ENCODE measurements around the gene CD200.

The CD200 gene

GRCh38 chr3:112382543-112383160 is 49.7 kb downstream of the CD200 start:
- H3K9ac ChIP-seq (ENCODE audit: low read depth in 1 of 2, low read length in 2 of 2) = no peak overlapping the region
- H3K4me3 ChIP-seq (ENCODE audit: low read depth in 1 of 2, low read length in 2 of 2) = no peak overlapping the region
- no peak overlapping the region for H3K27ac ChIP-seq (ENCODE audit: low read depth, low read length)
- no peaks in the 10 kb centered on the region for H3K9me3 ChIP-seq (ENCODE audit: control insufficient read depth in 1 of 2, low read length in 2 of 2)
- H3K4me1 ChIP-seq (ENCODE audit: control insufficient read depth in 1 of 2, insufficient read depth in 2 of 2, low read length in 2 of 2) = peaks cover 0 to 5% of the 10 kb centered on the region in 2 donors
- H3K27me3 ChIP-seq (ENCODE audit: control insufficient read depth in 1 of 2, insufficient read depth in 2 of 2, low read length in 2 of 2) = no peaks in the 10 kb centered on the region
- H3K36me3 ChIP-seq (ENCODE audit: control insufficient read depth in 1 of 2, insufficient read depth in 2 of 2, low read length in 2 of 2) = no peaks in the 10 kb centered on the region

GRCh38 chr3:112384769-112385168 is 51.8 kb downstream of the CD200 start:
- Histone ChIP-seq H3K9me3 (ENCODE audit: control insufficient read depth in 1 of 2, low read length in 2 of 2) (no peaks in the 10 kb centered on the region), H3K4me1 (ENCODE audit: control insufficient read depth in 1 of 2, insufficient read depth in 2 of 2, low read length in 2 of 2) (no peaks in the 10 kb centered on the region), H3K36me3 (ENCODE audit: control insufficient read depth in 1 of 2, insufficient read depth in 2 of 2, low read length in 2 of 2) (no peaks in the 10 kb centered on the region), H3K27me3 (ENCODE audit: control insufficient read depth in 1 of 2, insufficient read depth in 2 of 2, low read length in 2 of 2) (no peaks in the 10 kb centered on the region), H3K9ac (ENCODE audit: low read depth in 1 of 2, low read length in 2 of 2) (no peak overlapping the region), H3K27ac (ENCODE audit: low read depth, low read length) (no peak overlapping the region), H3K4me3 (ENCODE audit: low read depth in 1 of 2, low read length in 2 of 2) (no peak overlapping the region)

DNA sequence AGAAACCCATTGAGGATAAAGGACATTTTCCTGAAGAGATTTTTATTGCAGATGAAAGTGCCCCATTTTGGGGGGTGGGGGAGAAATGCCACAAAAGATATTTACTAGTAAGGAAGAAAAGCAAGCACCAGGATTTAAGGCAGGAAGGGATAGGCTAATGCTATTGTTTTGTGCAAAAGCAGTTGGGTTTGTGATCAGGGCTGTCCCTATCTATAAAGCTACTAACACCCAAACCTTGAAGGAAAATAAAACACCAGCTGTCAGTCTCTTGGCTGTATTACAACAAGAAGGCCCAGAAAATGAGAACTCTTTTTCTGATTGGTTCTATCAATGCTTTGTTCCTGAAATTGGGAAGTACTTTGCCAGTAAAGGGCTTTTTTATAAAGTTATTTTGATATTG is 56.0 kb downstream of the CD200 start:
- Histone ChIP-seq H3K36me3 (ENCODE audit: control insufficient read depth in 1 of 2, insufficient read depth in 2 of 2, low read length in 2 of 2) (no peaks in the 10 kb centered on the region), H3K27ac (ENCODE audit: low read depth, low read length) (no peak overlapping the region), H3K9me3 (ENCODE audit: control insufficient read depth in 1 of 2, low read length in 2 of 2) (no peaks in the 10 kb centered on the region), H3K4me3 (ENCODE audit: low read depth in 1 of 2, low read length in 2 of 2) (no peak overlapping the region), H3K9ac (ENCODE audit: low read depth in 1 of 2, low read length in 2 of 2) (no peak overlapping the region), H3K4me1 (ENCODE audit: control insufficient read depth in 1 of 2, insufficient read depth in 2 of 2, low read length in 2 of 2) (peaks cover under 1 to 6% of the 10 kb centered on the region in 2 donors), H3K27me3 (ENCODE audit: control insufficient read depth in 1 of 2, insufficient read depth in 2 of 2, low read length in 2 of 2) (no peaks in the 10 kb centered on the region)

- Histone ChIP-seq H3K9ac (ENCODE audit: low read depth in 1 of 2, low read length in 2 of 2) (no peak overlapping the region), H3K27ac (ENCODE audit: low read depth, low read length) (no peak overlapping the region), H3K4me3 (ENCODE audit: low read depth in 1 of 2, low read length in 2 of 2) (no peak overlapping the region), H3K4me1 (ENCODE audit: control insufficient read depth in 1 of 2, insufficient read depth in 2 of 2, low read length in 2 of 2) (peaks cover 5 to 6% of the 10 kb centered on the region in 2 donors), H3K36me3 (ENCODE audit: control insufficient read depth in 1 of 2, insufficient read depth in 2 of 2, low read length in 2 of 2) (no peaks in the 10 kb centered on the region), H3K9me3 (ENCODE audit: control insufficient read depth in 1 of 2, low read length in 2 of 2) (no peaks in the 10 kb centered on the region), H3K27me3 (ENCODE audit: control insufficient read depth in 1 of 2, insufficient read depth in 2 of 2, low read length in 2 of 2) (no peaks in the 10 kb centered on the region)
These were observed 57.0 kb downstream of the CD200 start for GRCh38 chr3:112389961-112390360.

DNA sequence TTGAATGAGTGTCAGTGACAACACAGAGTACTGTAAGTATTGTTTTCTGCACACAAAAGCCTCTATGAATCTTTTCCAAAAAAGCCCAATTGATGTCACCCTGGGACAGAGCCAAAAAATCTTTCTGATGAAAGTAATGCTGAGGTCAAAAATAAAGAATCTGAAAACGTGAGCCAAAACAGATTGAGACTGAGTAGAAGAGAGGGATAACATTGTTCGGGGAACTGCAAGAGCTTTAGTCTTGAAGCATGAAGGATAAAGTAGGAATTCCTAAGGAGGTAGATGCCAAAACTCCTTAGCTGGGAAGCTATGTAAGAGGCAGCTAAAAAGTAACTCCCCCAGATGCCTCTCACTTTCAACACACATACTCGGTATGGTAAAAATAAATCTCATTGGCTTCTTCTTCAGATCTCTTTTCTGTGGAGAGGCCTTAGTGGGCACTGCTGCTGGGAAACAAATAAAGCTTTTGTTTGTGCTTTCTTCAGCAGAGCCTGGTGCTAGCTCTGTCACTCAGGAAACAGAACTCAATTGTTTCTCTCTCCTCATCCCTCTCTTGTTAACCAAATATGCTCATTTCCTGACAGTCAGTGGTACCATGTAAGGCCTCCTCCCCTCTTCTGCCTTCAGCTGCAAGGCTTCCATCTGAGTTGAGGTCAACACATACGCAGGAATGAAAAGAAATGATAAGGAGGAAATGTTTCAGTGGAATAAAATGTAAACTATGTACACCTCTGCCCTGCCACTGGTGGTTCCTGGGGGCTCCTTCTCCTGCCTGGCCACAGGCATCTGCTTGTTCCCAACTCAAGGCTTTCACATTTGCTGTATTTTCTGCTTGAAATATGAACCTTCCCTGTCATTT is 58.1 kb downstream of the CD200 start:
- no peaks in the 10 kb centered on the region for H3K9me3 ChIP-seq (ENCODE audit: control insufficient read depth in 1 of 2, low read length in 2 of 2)
- no peaks in the 10 kb centered on the region for H3K36me3 ChIP-seq (ENCODE audit: control insufficient read depth in 1 of 2, insufficient read depth in 2 of 2, low read length in 2 of 2)
- H3K27ac ChIP-seq (ENCODE audit: low read depth, low read length) = peak overlapping the region; percentile 46
- H3K27me3 ChIP-seq (ENCODE audit: control insufficient read depth in 1 of 2, insufficient read depth in 2 of 2, low read length in 2 of 2) = no peaks in the 10 kb centered on the region
- peaks cover 5 to 6% of the 10 kb centered on the region in 2 donors for H3K4me1 ChIP-seq (ENCODE audit: control insufficient read depth in 1 of 2, insufficient read depth in 2 of 2, low read length in 2 of 2)
- H3K9ac ChIP-seq (ENCODE audit: low read depth in 1 of 2, low read length in 2 of 2) = no peak overlapping the region
- H3K4me3 ChIP-seq (ENCODE audit: low read depth in 1 of 2, low read length in 2 of 2) = no peak overlapping the region

DNA sequence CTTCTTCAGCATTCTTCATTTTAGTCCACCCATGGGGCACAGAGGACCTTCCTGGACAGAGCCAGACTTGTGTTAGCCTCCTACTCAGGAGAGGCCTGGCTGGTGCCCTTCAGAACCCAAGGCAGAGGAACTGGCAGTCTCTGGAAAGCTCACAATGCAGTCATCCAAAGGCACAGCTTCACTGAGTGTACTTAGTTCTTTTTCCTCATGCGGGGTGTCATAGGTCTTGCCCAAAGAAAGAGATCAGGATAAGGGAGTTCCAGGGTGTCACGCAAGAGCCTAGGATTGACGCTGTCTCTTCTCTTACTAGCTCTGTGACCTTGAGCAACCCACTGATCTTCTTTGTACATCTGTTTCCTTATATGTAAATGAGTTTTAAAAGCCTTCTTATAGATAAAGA is 58.7 kb downstream of the CD200 start:
- Histone ChIP-seq H3K4me3 (ENCODE audit: low read depth in 1 of 2, low read length in 2 of 2) (no peak overlapping the region), H3K27ac (ENCODE audit: low read depth, low read length) (peak overlapping the region; percentile 46)

DNA sequence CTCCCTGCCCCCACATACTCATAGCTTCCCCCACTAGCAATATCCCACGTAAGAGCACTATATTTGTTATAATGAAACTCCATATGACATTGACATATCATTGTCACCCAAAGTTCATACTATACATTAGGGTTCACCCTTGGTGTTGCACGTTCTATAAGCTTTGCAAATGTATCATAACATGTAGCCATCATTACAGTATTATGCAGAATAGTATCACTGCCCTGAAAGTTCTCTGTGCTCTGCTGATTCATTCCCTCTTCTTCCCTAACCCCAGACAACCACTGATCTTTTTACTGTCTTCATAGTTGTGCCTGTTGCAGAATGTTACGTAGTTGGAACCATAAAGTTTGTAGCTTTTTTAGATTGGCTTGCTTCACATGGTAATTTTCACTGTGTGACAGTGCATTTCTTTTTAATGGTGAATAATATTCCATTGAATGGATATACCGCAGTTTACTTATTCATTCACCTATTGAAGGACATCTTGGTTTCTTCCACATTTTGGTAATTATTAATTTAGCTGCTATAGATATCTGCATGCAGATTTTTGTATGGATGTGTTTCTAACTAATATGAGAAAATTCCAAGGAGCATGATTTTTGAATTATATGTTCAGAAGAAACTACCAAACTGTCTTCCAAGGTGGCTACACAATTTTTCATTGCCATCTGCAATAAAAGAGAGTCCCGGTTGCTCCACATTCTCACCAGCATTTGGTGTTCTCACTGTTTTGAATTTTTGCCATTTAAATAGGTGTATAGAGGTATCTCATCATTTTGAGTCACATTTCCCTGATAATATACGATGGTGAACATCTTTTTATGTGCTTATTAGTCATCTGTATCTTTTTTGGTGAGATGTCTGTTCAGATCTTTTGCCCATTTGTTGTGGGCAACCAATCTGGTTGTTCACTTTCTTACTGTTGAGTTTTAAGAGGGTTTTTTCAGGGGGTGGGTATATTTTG is 59.7 kb downstream of the CD200 start:
- Histone ChIP-seq H3K4me1 (ENCODE audit: control insufficient read depth in 1 of 2, insufficient read depth in 2 of 2, low read length in 2 of 2) (peaks cover 5 to 6% of the 10 kb centered on the region in 2 donors), H3K27ac (ENCODE audit: low read depth, low read length) (no peak overlapping the region), H3K9ac (ENCODE audit: low read depth in 1 of 2, low read length in 2 of 2) (no peak overlapping the region)

More for the DNA sequence above, 58.7 kb downstream of the CD200 start:
- Histone ChIP-seq H3K4me1 (ENCODE audit: control insufficient read depth in 1 of 2, insufficient read depth in 2 of 2, low read length in 2 of 2) (peaks cover 5 to 6% of the 10 kb centered on the region in 2 donors), H3K9ac (ENCODE audit: low read depth in 1 of 2, low read length in 2 of 2) (no peak overlapping the region), H3K27me3 (ENCODE audit: control insufficient read depth in 1 of 2, insufficient read depth in 2 of 2, low read length in 2 of 2) (no peaks in the 10 kb centered on the region), H3K9me3 (ENCODE audit: control insufficient read depth in 1 of 2, low read length in 2 of 2) (no peaks in the 10 kb centered on the region), H3K36me3 (ENCODE audit: control insufficient read depth in 1 of 2, insufficient read depth in 2 of 2, low read length in 2 of 2) (no peaks in the 10 kb centered on the region)

DNA sequence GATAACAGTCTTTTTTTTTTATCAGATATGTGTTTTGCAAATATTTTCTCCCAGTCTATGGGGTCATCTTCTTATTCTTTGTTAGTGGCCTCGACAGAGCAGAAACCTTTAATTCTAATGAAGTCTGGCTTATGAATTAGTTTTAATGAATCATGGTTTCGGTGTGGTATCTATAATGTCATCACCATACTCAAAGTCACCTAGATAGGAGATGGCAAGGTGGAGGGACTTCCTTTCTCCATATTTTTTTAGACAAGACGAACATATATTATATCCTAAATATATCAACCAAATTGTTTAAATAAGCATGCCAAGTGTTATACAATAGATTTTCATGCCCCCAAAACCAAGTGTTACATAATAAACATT is 60.4 kb downstream of the CD200 start:
- no peak overlapping the region for H3K27ac ChIP-seq (ENCODE audit: low read depth, low read length)
- no peak overlapping the region for H3K4me3 ChIP-seq (ENCODE audit: low read depth in 1 of 2, low read length in 2 of 2)
- peaks cover 5 to 6% of the 10 kb centered on the region in 2 donors for H3K4me1 ChIP-seq (ENCODE audit: control insufficient read depth in 1 of 2, insufficient read depth in 2 of 2, low read length in 2 of 2)
- no peaks in the 10 kb centered on the region for H3K27me3 ChIP-seq (ENCODE audit: control insufficient read depth in 1 of 2, insufficient read depth in 2 of 2, low read length in 2 of 2)
- no peaks in the 10 kb centered on the region for H3K36me3 ChIP-seq (ENCODE audit: control insufficient read depth in 1 of 2, insufficient read depth in 2 of 2, low read length in 2 of 2)
- no peaks in the 10 kb centered on the region for H3K9me3 ChIP-seq (ENCODE audit: control insufficient read depth in 1 of 2, low read length in 2 of 2)
- H3K9ac ChIP-seq (ENCODE audit: low read depth in 1 of 2, low read length in 2 of 2) = no peak overlapping the region

More for the DNA sequence above, 59.7 kb downstream of the CD200 start:
- Histone ChIP-seq H3K27me3 (ENCODE audit: control insufficient read depth in 1 of 2, insufficient read depth in 2 of 2, low read length in 2 of 2) (no peaks in the 10 kb centered on the region), H3K9me3 (ENCODE audit: control insufficient read depth in 1 of 2, low read length in 2 of 2) (no peaks in the 10 kb centered on the region), H3K36me3 (ENCODE audit: control insufficient read depth in 1 of 2, insufficient read depth in 2 of 2, low read length in 2 of 2) (no peaks in the 10 kb centered on the region), H3K4me3 (ENCODE audit: low read depth in 1 of 2, low read length in 2 of 2) (no peak overlapping the region)

DNA sequence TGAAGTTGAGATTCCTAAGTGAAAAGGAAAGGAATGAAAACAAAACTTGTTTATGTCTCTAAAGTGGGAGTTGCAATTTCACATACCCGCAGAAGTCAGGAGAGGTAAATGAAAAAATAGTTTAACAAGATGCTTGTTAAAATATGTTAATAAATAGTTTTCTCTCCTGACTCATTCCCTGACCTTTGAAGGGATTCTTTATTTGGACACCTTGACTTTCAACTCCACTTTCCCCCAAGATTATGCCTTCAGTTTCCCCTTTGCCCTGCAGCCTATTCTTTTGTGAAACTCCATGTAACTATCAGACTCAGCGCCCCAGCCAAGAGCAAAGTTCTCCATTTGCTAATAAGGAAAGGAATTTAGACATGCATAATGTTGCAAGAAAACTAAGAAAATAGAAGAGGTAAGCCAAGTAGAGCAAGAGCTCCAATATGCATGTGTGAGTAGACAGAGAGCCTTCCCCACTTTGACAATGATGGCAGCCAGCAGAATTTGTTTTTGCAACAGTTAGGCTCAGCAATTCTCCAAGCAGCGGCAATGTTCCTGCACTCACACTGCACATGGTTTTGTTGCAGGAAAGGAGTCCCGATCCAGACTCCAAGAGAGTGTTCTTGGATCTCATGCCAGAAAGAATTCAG is 61.2 kb downstream of the CD200 start:
- no peaks in the 10 kb centered on the region for H3K36me3 ChIP-seq (ENCODE audit: control insufficient read depth in 1 of 2, insufficient read depth in 2 of 2, low read length in 2 of 2)
- peaks cover 5 to 6% of the 10 kb centered on the region in 2 donors for H3K4me1 ChIP-seq (ENCODE audit: control insufficient read depth in 1 of 2, insufficient read depth in 2 of 2, low read length in 2 of 2)
- H3K27ac ChIP-seq (ENCODE audit: low read depth, low read length) = peak overlapping the region; percentile 1
- H3K9me3 ChIP-seq (ENCODE audit: control insufficient read depth in 1 of 2, low read length in 2 of 2) = no peaks in the 10 kb centered on the region
- H3K27me3 ChIP-seq (ENCODE audit: control insufficient read depth in 1 of 2, insufficient read depth in 2 of 2, low read length in 2 of 2) = no peaks in the 10 kb centered on the region
- no peak overlapping the region for H3K9ac ChIP-seq (ENCODE audit: low read depth in 1 of 2, low read length in 2 of 2)
- H3K4me3 ChIP-seq (ENCODE audit: low read depth in 1 of 2, low read length in 2 of 2) = no peak overlapping the region

Measured in duodenal mucosa (tissue), 2 donors.